Measurements from ENCODE around the gene CAPZA2.
"Not testable (repeated sequence)": the region's sequence is repeated elsewhere in the genome, so short reads cannot be mapped to it uniquely, and the experiment has no call there.

CAPZA2 gene

DNA sequence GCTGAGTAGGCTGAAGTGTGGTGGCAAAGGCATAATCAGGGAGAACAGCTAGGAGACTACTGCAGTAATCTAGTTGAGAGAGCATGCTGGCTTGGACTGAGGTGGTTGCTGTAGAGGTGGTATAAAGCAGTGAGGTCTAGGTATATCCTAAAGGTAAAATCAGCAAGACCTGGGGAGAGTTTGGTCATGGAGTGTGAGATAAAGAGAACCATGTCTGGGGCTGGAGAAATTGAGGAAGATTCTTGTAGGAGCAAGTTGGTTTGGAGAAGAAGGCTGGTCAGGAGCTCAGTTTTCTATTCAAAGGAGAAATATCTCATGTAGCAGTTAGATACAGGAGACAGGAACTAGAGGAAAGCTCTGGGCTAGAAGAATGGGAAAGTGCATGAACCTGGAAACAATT lies 58.0 kb downstream of the CAPZA2 start:
- DNase-seq (ENCODE audit: low read depth): no peak

DNA sequence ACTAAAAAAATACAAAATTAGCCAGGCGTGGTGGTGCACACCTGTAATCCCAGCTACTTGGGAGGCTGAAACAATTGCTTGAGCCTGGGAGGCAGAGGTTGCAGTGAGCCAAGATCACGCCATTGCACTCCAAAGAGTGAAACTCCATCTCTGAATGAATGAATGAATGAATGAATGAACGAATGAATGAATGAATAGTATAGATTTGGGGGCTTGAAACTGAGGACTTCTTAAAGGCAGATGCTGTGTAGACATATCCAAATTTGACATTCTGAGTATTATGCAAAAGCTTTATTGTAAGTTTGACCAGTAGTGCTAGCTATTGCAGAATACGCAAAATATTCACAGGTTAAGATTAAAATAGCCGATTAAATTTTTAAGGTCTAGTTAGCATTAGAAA lies 60.2 kb downstream of the CAPZA2 start:
- no peak for DNase-seq (ENCODE audit: low read depth)

GRCh38 chr7:116924741-116925140 lies 62.4 kb downstream of the CAPZA2 start:
- DNase-seq (ENCODE audit: low read depth): no peak

- no peak for DNase-seq (ENCODE audit: low read depth)
Observed at GRCh38 chr7:116929021-116929420, 66.6 kb downstream of the CAPZA2 start.

- DNase-seq (ENCODE audit: low read depth): peak; percentile 61
Observed at GRCh38 chr7:116929914-116930913, 67.8 kb downstream of the CAPZA2 start.

- DNase-seq (ENCODE audit: low read depth): no peak
Observed at GRCh38 chr7:116932566-116932965, 70.2 kb downstream of the CAPZA2 start.

DNA sequence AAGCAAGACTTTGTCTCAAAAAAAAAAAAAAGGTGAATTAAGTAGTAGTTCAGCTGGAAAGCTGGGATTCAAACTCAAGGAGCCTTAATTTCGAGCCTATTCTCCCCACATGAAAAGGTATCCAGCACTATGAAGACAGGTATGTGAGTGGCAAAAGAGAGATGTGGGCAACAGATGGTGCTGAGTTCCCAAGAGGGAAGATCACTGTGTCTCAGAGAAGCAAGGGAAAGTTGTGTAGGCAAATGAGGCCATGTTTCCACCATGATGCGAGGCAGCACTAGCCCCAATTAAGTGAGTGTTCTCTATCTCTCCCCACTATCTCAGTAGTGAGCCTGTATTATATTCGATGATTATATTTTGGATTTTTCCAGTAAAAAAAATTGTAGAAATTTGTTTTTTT lies 71.1 kb downstream of the CAPZA2 start:
- no peak for DNase-seq (ENCODE audit: low read depth)

DNA sequence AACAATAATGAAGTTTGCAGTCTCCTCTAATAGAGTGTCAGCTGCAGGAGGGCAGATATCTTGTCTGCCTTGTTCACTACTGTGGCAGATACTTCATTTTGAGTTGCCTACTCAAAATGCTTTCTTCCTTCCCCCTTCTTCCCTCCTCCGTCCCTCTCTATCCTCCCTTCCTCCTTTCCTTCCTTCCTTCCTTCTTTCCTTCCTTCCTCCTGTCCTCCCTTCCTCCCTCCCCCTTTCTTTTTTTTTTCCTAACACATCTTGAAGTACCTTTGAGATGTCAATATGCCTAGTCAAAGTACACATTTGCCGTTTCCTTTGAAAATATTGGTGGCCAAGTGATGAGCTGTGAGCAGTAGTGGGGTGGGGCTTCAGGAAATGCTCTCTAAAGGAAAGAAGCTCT lies 72.2 kb downstream of the CAPZA2 start:
- DNase-seq (ENCODE audit: low read depth): no peak

DNA sequence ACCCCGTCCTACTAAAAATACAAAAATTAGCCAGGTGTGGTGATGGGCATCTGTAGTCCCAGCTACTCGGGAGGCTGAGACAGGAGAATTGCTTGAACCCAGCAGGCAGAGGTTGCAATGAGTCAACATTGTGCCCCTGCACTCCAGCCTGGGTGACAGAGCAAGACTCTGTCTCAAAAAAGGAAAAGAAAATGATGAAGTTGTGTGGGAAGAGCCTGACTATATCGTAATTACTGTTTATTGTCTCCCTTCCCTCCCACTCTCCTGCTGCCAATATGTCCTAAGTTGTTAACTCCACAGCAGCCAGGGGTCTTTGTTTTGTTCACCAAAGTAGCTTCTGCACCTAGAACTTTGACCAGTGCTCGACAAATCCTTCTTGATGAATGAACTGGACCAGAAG lies 74.5 kb downstream of the CAPZA2 start:
- not testable (repeated sequence) for DNase-seq (ENCODE audit: low read depth)

- no peak for DNase-seq (ENCODE audit: low read depth)
Observed at GRCh38 chr7:116938678-116939077, 76.3 kb downstream of the CAPZA2 start.

DNA sequence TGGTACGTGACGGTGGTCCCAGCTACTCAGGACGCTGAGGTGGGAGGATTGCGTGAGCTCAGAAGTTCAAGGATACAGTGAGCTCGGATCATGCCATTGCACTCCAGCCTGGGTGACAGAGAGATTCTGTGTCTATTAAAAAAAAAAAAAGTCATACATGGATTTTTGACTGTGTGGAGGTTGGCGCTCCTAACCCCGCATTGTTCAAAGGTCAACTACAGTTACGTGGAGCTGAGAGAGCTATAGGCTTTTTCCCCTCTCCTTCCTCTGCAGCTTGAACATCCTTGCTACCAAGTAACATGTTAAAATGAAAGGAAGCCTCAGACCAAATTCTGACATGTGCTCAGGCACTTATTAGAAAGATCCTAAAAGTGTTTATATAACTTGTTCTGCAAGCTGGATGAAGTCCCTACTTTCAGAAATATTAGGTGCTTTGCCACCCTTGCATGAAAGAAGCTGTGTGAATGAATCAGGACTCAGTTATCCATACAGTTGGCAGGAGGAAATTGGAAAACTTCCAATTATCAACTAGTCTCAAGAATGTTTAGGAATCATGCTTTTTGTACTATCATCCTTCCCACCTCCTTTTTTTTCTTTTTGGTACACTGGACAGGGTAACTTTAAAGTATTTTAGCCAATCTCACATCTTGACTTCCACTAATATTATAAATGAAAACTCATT lies 78.4 kb downstream of the CAPZA2 start:
- DNase-seq (ENCODE audit: low read depth): no peak

GRCh38 chr7:116942504-116942903 lies 80.1 kb downstream of the CAPZA2 start:
- no peak for DNase-seq (ENCODE audit: low read depth)

- no peak for DNase-seq (ENCODE audit: low read depth)
Observed at GRCh38 chr7:116948934-116949333, 86.5 kb downstream of the CAPZA2 start.

DNA sequence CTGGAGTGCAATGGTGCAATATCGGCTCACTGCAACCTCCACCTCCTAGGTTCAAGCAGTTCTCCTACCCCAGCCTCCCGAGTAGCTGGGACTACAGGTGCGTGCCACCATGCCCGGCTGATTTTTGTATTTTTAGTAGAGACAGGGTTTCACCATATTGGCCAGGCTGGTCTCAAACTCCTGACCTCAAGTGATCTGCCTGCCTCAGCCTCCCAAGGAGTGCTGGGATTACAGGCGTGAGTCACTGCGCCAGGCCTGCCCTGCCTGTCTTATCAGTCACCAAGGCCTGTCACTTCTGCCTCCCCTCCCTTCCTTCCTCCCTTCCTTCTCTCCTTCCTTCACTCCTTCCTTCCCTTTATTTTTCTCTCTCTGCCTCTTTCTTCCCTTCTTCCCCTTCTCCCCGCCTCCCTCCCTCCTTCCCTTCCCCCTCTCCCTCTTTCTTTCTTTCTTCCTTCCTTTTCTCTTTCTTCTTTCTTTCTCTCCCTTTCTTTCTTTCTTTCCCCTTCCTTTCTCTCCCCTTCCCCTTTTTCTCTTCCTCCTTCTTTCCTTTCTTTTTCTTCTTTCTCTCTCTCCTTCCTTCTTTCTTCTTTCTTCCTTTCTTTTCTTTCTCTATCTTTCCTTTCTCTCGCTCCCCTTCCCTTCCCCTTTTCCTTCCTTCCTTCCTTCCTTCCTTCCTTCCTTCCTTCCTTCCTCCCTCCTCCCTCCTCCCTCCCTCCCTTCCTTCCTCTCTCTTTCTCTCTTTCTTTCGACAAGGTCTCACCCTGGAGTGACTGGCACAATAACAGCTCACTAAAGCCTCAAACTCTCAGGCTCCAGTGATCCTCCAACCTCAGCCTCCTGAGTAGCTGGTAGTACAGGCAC lies 87.8 kb downstream of the CAPZA2 start:
- DNase-seq (ENCODE audit: low read depth): no peak

GRCh38 chr7:116950889-116951351 lies 88.5 kb downstream of the CAPZA2 start:
- DNase-seq (ENCODE audit: low read depth): no peak

DNA sequence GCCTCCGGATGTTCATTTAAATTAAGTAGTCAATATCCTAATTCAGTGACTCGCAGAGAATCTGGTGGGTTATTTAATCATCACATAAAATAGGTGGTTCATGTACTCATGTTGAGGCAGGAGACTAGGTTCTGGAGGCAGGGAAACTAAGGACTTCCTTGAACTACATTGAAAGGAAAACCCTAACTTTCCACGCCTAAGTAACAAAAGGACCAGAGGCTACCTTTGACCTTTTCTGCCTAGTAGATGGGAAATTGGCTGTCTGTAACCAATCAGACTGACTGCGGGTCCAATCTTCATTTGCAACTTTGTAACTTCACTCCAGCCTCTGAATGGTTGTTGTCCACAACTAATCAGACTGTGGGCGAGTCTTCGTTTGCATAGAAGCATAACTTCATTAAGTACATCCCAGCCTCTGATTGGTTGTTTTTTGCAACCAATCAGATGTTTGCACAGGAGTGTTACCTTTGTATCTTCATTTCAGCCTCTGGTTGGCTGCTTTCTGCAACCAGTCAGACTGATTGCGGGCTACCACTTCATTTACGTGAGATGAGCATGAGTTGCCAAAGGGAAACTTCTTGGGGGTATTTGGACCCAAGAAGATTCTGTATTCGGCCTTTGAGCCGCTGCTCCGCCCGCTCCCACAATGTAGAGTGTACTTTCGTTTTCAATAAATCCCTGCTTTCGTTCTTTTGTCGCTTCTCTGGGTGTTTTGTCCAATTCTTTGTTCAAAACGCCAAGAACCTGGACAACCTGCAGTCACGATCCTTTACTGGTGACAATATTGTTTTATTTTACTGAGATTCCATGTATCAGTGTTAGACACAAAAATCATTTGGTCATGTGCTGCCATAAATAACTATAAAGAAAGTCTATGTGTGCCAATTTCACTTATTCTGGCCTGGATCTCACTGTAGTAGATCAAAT lies 89.2 kb downstream of the CAPZA2 start:
- DNase-seq (ENCODE audit: low read depth): no peak

DNA sequence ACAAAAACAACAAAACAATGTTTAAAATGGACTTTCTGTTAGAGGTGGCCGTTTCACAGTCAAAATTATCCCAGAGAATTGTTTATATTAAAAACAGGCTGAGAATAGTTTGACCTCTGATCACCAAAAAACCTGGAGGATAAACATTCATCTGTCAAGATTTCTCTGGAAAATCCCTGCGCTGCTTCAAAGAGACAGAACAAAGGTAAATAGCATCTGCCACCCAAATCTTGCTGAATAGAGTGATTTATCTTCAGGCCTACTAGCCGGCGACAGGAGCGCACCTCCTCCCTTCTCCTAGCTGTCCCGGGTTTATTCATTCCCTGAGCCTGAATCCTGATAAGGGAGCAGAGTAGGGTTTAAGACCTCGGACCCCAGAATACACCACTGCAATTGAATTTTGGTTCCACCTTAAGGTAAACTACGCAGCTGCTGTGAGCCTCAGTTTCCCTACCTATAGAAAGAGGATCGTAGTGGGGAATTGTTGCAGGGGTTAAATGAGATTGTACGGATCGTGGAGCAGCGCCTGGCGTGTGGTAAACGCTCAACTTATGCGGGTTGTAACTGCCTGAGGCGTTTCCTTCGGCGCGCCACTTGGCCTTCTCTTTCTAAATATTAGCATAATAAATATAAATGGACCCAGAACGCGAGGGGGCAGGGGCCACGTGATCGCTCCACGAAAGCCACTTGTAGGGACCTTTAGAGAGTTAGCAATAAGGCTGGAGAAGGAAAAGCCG lies 90.4 kb downstream of the CAPZA2 start:
- DNase-seq (ENCODE audit: low read depth): no peak

DNA sequence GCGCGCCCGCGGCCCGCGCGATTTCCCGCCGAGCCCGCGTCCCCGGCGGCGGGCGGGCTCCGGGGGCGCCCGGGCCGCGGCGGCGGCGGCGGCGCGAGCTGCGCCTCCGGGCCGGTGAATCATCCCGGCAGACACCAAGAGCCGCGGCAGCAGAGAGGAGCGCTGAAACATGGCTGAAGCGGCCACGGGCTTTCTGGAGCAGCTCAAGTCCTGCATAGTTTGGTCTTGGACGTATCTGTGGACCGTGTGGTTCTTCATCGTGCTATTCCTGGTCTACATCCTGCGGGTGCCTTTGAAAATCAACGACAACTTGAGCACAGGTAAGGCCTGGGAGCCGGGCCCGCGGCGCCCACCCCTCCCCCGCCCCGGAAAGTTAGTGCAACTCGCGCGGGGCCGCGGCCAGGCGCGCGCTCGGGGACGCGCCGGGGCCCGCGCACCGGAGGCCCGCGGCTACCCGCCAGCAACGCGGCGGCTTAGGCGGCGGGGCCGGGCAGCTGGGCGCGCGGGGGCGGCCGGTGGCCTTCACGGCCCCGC lies 91.1 kb downstream of the CAPZA2 start, which contains the start of gene ST7:
Gene ST7 (plus strand): TSS at position 130 of the 534 bp plus-strand sequence. CDS start 40 bp downstream, at position 170.
- peak; percentile 30 for DNase-seq (ENCODE audit: low read depth)

DNA sequence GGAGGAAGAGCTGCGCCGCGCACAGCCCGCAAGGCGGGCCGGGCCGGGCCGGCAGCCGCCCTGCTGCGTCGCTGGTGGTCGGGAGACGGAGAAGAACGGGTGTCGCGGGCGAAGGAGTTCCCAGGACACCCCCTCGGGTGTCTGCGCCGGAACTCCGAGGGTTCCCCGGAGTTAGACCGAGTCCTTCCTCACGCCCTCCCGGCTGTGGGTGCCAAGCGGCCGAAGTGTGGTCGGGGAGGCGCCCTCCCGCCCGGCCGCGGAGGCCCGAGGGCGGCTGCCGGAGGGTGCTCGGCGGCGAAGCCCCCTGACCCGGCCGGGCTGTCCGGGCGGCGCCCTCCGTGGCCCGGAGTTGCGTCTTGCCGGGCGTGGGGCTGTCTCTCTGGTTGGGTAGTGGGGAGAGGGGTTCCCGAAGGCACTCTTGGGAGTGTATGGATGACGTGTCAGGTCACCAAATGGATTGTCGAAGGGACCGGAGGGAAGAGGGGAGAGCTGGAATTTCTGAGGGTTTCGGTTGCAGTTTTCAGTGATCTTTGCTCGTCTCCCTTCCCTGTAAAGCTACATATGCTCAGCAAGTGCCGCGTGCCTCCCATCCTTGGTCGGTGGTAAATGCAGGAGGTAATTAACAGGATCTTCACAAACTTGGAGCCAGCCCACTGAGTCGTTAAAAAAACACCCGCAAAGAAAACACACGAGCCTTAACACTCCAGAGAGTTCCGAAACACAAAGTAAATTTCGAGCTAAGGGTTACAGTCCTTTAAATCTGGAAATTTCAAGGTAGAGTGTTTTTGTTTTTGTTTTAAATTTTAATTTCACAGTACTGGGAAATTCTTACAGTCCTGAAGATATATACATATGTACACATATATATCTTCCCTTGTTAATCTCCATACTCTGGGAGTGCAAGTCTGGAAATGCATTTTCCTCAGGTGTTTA lies 91.8 kb downstream of the CAPZA2 start:
- DNase-seq (ENCODE audit: low read depth): no peak

Measured in T follicular helper cell (primary cell).